A673 (cell line): ENCODE measurements around the gene FXR2. TPM values are rescaled to one million over a fixed set of nuclear protein-coding genes. Genes with fewer than 3 reads are reported as not detected.

Experiments
- BruUV-seq: library from RNA; stranded (reverse); fragments of 400-500 nt; replicated peaks from 2 replicates; lab custom pipeline; 2021; lab: Mats Ljungman, UMichigan
- CTCF ChIA-PET: fragments of 300-600 bp; sonication (Branson Sonifier 250); formaldehyde crosslinking; loops from one replicate; lab custom pipeline; 2022; ENCODE audit warnings: antibody characterized with exemption; lab: Charles Lee
- POLR2A ChIA-PET: fragments of 300-600 bp; sonication (Branson Sonifier 250); formaldehyde crosslinking; loops from one replicate; lab custom pipeline; 2022; ENCODE audit warnings: antibody characterized with exemption; ENCODE audit not compliant: low non-redundant PET; lab: Charles Lee
- DNase-seq: peaks from one replicate; pipeline ENCODE4 v3.0.0-alpha.2; 2015; ENCODE audit warnings: low spot score
- H3K27ac ChIP-seq: fragments of 200-600 bp; sonication (generic); 2 replicates; pipeline ENCODE4 v1.5.1; 2016; ENCODE audit warnings: mixed run types, low read depth, mild to moderate bottlenecking, mixed read lengths, antibody characterized with exemption, low read length; ENCODE audit not compliant: poor library complexity, severe bottlenecking
- H3K27me3 ChIP-seq: fragments of 200-600 bp; sonication (generic); replicated peaks from 2 replicates; pipeline ENCODE4 v1.6.1; 2017; ENCODE audit warnings: mixed run types, low read depth, mild to moderate bottlenecking, mixed read lengths, antibody characterized with exemption, low read length; ENCODE audit not compliant: insufficient read depth, poor library complexity
- H3K36me3 ChIP-seq: fragments of 200-600 bp; sonication (generic); 2 replicates; pipeline ENCODE4 v1.6.1; 2016; ENCODE audit warnings: mixed run types, mild to moderate bottlenecking, mixed read lengths, antibody characterized with exemption, low read length; ENCODE audit not compliant: insufficient read depth, poor library complexity, severe bottlenecking
- H3K4me1 ChIP-seq: fragments of 200-600 bp; sonication (generic); 2 replicates; pipeline ENCODE4 v1.6.1; 2017; ENCODE audit warnings: mixed run types, mild to moderate bottlenecking, mixed read lengths, antibody characterized with exemption, low read length; ENCODE audit not compliant: insufficient read depth, poor library complexity, severe bottlenecking
- H3K4me3 ChIP-seq: fragments of 200-600 bp; sonication (generic); 2 replicates; pipeline ENCODE4 v1.5.1; 2016; ENCODE audit warnings: low read depth, mixed run types, mild to moderate bottlenecking, mixed read lengths, low read length; ENCODE audit not compliant: poor library complexity, severe bottlenecking
- H3K9me3 ChIP-seq: fragments of 200-600 bp; sonication (generic); 2 replicates; pipeline ENCODE4 v1.6.1; 2016; ENCODE audit warnings: mixed run types, low read depth, mild to moderate bottlenecking, mixed read lengths, antibody characterized with exemption, low read length; ENCODE audit not compliant: poor library complexity, severe bottlenecking
- CTCF ChIP-seq: fragments of 300-800, 200-600 bp; sonication (generic); conservative IDR thresholded peaks from 2 replicates; pipeline ENCODE4 v1.5.1; 2017; ENCODE audit warnings: low read depth, mild to moderate bottlenecking, antibody characterized with exemption, low read length, moderate library complexity, mixed read lengths
- EZH2 ChIP-seq: fragments of 200-600 bp; sonication (generic); IDR thresholded peaks from 2 replicates; pipeline ENCODE4 v1.6.1; 2017; ENCODE audit warnings: borderline replicate concordance, low read depth, mild to moderate bottlenecking, mixed read lengths, antibody characterized with exemption, low read length; ENCODE audit not compliant: poor library complexity, severe bottlenecking
- intact Hi-C: fragments of 100-400 bp; cut with micrococcal nuclease; formaldehyde crosslinking; loops from one replicate; pipeline ENCODE4 v1.10.0; 2022; ENCODE audit not compliant: unreplicated experiment
- total RNA-seq: library from RNA; stranded (reverse); gene quantifications from 2 replicates; pipeline ENCODE4 v1.2.3, GENCODE V29; 2021

The FXR2 gene
- total RNA-seq, 1 experiment from 2014 or later, result 101 TPM

DNA sequence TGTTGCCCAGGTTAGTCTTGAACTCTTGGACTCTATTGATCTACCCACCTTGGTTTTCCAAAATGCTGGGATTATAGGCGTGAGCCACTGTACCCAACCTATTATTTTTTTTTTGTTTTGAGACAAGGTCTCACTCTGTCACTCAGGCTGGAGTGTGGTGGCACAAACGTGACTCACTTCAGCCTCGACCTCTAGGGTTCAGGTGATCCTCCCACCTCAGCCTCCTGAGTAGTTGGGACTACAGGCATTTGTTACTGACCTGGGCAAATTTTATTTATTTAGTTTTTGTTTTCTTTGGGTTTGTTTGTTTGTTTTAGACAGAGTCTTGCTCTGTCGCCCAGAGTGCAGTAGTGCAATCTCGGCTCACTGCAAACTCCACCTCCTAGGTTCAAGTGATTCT is 9.0 kb upstream of the FXR2 start:
- no peak for TF ChIP-seq CTCF
- intact Hi-C loops, result no loop called here
- Histone ChIP-seq H3K27ac (no peak overlapping the region), H3K36me3 (no peaks in the 10 kb centered on the region), H3K4me3 (no peak overlapping the region), H3K27me3 (no peaks in the 10 kb centered on the region), H3K9me3 (no peaks in the 10 kb centered on the region), H3K4me1 (no peaks in the 10 kb centered on the region)
- CTCF ChIA-PET, result no interaction called here
- POLR2A ChIA-PET, result no interaction called here
- BruUV-seq, result no TSS peak
- DNase-seq, result no peak

GRCh38 chr17:7620835-7621234 is 6.1 kb upstream of the FXR2 start:
- Histone ChIP-seq H3K9me3 (no peaks in the 10 kb centered on the region), H3K36me3 (no peaks in the 10 kb centered on the region), H3K4me1 (no peaks in the 10 kb centered on the region), H3K4me3 (no peak overlapping the region), H3K27me3 (no peaks in the 10 kb centered on the region), H3K27ac (no peak overlapping the region)
- ChIA-PET CTCF (interaction anchor here (0.7 kb wide), 1 partner anchor 106 kb away, joined by 4 read pairs; no protein-coding TSS in a partner anchor), POLR2A (no interaction called here)
- TF ChIP-seq EZH2 (no peak), CTCF (no peak)
- DNase-seq, result no peak
- no TSS peak for BruUV-seq
- intact Hi-C loops, result no loop called here

DNA sequence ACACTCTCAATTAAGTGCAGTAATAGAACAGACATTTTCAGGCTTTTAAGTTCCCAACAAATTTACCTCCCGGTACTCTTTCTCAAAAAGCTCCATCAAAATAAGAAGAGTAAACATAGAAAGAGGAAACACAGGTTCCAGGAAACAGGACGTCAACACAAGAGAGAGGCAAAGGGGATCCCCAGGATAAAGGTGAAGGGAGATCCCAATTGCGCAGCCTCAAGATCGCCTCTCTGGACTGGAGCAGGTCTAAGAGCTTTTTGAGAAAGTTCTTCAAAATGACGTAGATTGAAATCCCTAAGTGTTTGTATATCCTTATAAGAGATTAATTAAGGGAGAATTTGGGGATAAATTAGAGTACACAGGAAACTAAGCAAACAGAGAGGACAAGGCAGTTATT is 3.9 kb upstream of the FXR2 start:
- intact Hi-C loops, result no loop called here
- H3K4me1 ChIP-seq, result no peaks in the 10 kb centered on the region
- no peak for DNase-seq
- POLR2A ChIA-PET, result interaction anchor here (1.1 kb wide), 1 partner anchor 35 kb away, joined by 4 read pairs; the partner anchor contains the start of gene MPDU1
- no TSS peak for BruUV-seq
- H3K9me3 ChIP-seq, result no peaks in the 10 kb centered on the region
- TF ChIP-seq CTCF (no peak), EZH2 (no peak)
- H3K4me3 ChIP-seq, result no peak overlapping the region
- no peaks in the 10 kb centered on the region for H3K36me3 ChIP-seq
- no peaks in the 10 kb centered on the region for H3K27me3 ChIP-seq
- CTCF ChIA-PET, result interaction anchor here (0.5 kb wide), 1 partner anchor 473 kb away, joined by 11 read pairs; no protein-coding TSS in a partner anchor
- H3K27ac ChIP-seq, result no peak overlapping the region
